Liver (tissue), 9 donors: Measurements from ENCODE around the gene STKLD1. TPM values are rescaled to one million over a fixed set of nuclear protein-coding genes. Genes with fewer than 3 reads are reported as not detected.

Source experiments
- DNase-seq: peaks from one replicate; pipeline ENCODE4 v3.0.0-alpha.2; 2017; ENCODE audit warnings: low spot score
- H3K27ac ChIP-seq, 2 donors: one replicate each; pipeline ENCODE4 v1.7.0; 2013; ENCODE audit warnings: inconsistent platforms in 2 of 2, low read length in 2 of 2, control low read depth in 1 of 2, low read depth in 1 of 2, mild to moderate bottlenecking in 1 of 2
- H3K27me3 ChIP-seq, 4 donors: one replicate each; pipeline versions ENCODE4 v1.6.1 to v1.7.0; 2013; ENCODE audit warnings: low read length in 3 of 4, inconsistent platforms in 1 of 4, mild to moderate bottlenecking in 1 of 4, moderate library complexity in 1 of 4; ENCODE audit not compliant: control insufficient read depth in 4 of 4, insufficient read depth in 4 of 4
- H3K36me3 ChIP-seq, 4 donors: one replicate each; pipeline versions ENCODE4 v1.6.1 to v1.7.0; 2013; ENCODE audit warnings: low read length in 3 of 4, mild to moderate bottlenecking in 3 of 4, low read depth in 1 of 4, moderate library complexity in 1 of 4; ENCODE audit not compliant: control insufficient read depth in 4 of 4, insufficient read depth in 3 of 4
- H3K4me1 ChIP-seq, 4 donors: one replicate each; pipeline versions ENCODE4 v1.6.1 to v1.7.0; 2013; ENCODE audit warnings: low read length in 3 of 4, mild to moderate bottlenecking in 3 of 4, moderate library complexity in 1 of 4; ENCODE audit not compliant: control insufficient read depth in 4 of 4, insufficient read depth in 4 of 4
- H3K4me3 ChIP-seq, 3 donors: one replicate each; pipeline versions ENCODE4 v1.6.1 to v1.7.0; 2013; ENCODE audit warnings: low read length in 3 of 3, control low read depth in 1 of 3, low read depth in 1 of 3, mild to moderate bottlenecking in 1 of 3
- H3K9ac ChIP-seq, 2 donors: one replicate each; pipeline ENCODE4 v1.7.0; 2013; ENCODE audit warnings: low read length in 2 of 2, mild to moderate bottlenecking in 2 of 2, moderate library complexity in 2 of 2, control low read depth in 1 of 2, low read depth in 1 of 2
- H3K9me3 ChIP-seq, 4 donors: one replicate each; pipeline versions ENCODE4 v1.6.1 to v1.7.0; 2013; ENCODE audit warnings: low read length in 3 of 4; ENCODE audit not compliant: control insufficient read depth in 4 of 4
- FOXA2 ChIP-seq: IDR thresholded peaks from 2 replicates; pipeline ENCODE4 v1.6.1; 2016; ENCODE audit warnings: antibody characterized with exemption
- HNF4A ChIP-seq, 2 donors: conservative IDR thresholded peaks; 2 replicates each; pipeline ENCODE4 v1.6.1; 2016; ENCODE audit warnings: antibody characterized with exemption in 2 of 2, mild to moderate bottlenecking in 2 of 2
- HNF4G ChIP-seq: IDR thresholded peaks from 2 replicates; pipeline ENCODE4 v1.6.1; 2016; ENCODE audit warnings: antibody characterized with exemption
- JUND ChIP-seq, 2 donors: IDR thresholded peaks; 2 replicates each; pipeline ENCODE4 v1.6.1; 2016; ENCODE audit warnings: antibody characterized with exemption in 2 of 2
- NR2F2 ChIP-seq: IDR thresholded peaks from 2 replicates; pipeline ENCODE4 v1.6.1; 2016; ENCODE audit warnings: antibody characterized with exemption
- RAD21 ChIP-seq, 2 donors: IDR thresholded peaks; 2 replicates each; pipeline ENCODE4 v1.6.1; 2016; ENCODE audit warnings: antibody characterized with exemption in 2 of 2, mild to moderate bottlenecking in 2 of 2
- RXRA ChIP-seq, 2 donors: IDR thresholded peaks; 2 replicates each; pipeline ENCODE4 v1.6.1; 2017 to 2018; ENCODE audit warnings: antibody characterized with exemption in 2 of 2, mild to moderate bottlenecking in 1 of 2
- SP1 ChIP-seq: IDR thresholded peaks from 2 replicates; pipeline ENCODE4 v1.6.1; 2018; ENCODE audit warnings: antibody characterized with exemption, mild to moderate bottlenecking
- TAF1 ChIP-seq: conservative IDR thresholded peaks from 2 replicates; pipeline ENCODE4 v1.6.1; 2016; ENCODE audit warnings: antibody characterized with exemption, mild to moderate bottlenecking
- YY1 ChIP-seq: IDR thresholded peaks from 2 replicates; pipeline ENCODE4 v1.6.1; 2016; ENCODE audit warnings: antibody characterized with exemption, mild to moderate bottlenecking
- WGBS: extraction: QIAGEN DNeasy Blood & Tissue Kit; methylation state at CpG from one replicate; pipeline ENCODE4 v1.1.7; 2013; 5-methylcytosine and 5-hydroxymethylcytosine counted together
- polyA plus RNA-seq, 2 donors: library from polyadenylated mRNA; stranded (reverse) in 1 of 2; unstranded in 1 of 2; fragments of 200-250 nt in 1 of 2; fragments of >200 nt in 1 of 2; fragmentation: Nextera tagmentation in 1 of 2; extraction: Ambion mirVana in 1 of 2; gene quantifications; one replicate each; pipeline versions ENCODE4 v1.2.1 to v1.2.3, GENCODE V29; 2013 to 2015
- total RNA-seq, 2 donors: library from RNA; depleted of rRNA; stranded (reverse); fragments of >200 nt; gene quantifications; one replicate each; pipeline ENCODE4 v1.2.3, GENCODE V29; 2014
- TF ChIP-seq, protein P1 (sequence below): IDR thresholded peaks from 2 replicates; pipeline ENCODE4 v1.6.1; 2016; ENCODE audit warnings: antibody characterized with exemption
- TF ChIP-seq, protein P2 (sequence below): fragments of 150-350 bp; IDR thresholded peaks from 2 replicates; pipeline ENCODE4 v1.5.1; 2017; ENCODE audit warnings: improper control_type of control experiment, low read depth, low read length; ENCODE audit not compliant: missing input control
- TF ChIP-seq, protein P3 (sequence below): IDR thresholded peaks from 2 replicates; pipeline ENCODE4 v1.6.1; 2016; ENCODE audit warnings: antibody characterized with exemption
- TF ChIP-seq, protein P4 (sequence below): IDR thresholded peaks from 2 replicates; pipeline ENCODE4 v1.6.1; 2016; ENCODE audit warnings: antibody characterized with exemption
- donor health status: healthy.
- donor health status: healthy.
- donor health status: healthy.
- donor health status: healthy.
- donor health status: healthy.

Gene STKLD1
- total and polyA plus RNA-seq, 4 donors: 0.25 to 0.85 (median 0.33) TPM

DNA sequence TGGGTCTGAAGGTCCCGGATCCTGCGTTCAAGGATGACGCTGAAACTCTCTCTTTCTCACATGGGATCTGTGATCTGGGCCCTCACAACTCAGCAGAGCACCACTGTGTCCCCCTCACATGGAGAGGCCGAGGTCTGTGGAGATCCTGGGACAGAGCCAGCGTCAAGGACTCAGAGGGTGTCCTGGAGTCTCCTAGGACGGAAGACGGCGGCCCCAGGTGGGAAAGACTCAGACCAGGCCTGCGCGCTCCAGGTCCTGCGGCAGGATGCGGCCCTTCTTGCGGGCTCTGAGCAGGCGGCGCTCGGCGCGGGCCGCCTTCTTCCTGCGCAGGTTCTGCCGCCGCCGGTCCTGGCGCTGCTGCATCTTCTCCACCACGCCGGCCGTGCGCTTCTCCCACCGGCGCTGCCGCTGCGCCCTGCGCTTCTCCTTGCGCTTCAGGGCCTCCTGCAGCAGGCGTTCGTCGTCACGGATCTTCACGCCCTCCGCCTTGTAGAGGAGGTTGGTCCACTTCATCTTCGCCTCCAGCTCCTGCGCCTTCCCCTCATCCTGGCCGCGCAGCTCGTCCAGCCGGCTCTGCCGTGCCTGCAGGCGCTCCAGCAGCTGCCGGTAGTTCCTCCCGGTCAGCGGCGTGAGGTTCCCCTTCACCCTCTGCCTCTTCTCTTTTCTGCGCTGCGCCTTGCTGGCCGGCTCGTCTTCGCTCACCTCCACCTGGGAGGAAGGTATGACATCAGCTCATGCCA, 44.4 kb upstream of the STKLD1 start:
- TF ChIP-seq HNF4G: no peak
- no peak for TF ChIP-seq SP1
- TF ChIP-seq NR2F2: no peak
- TF ChIP-seq, protein P1, sequence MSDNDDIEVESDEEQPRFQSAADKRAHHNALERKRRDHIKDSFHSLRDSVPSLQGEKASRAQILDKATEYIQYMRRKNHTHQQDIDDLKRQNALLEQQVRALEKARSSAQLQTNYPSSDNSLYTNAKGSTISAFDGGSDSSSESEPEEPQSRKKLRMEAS: no peak
- TF ChIP-seq RAD21 (IDR thresholded peaks at IDR 0.05): no peak
- TF ChIP-seq, protein P2, sequence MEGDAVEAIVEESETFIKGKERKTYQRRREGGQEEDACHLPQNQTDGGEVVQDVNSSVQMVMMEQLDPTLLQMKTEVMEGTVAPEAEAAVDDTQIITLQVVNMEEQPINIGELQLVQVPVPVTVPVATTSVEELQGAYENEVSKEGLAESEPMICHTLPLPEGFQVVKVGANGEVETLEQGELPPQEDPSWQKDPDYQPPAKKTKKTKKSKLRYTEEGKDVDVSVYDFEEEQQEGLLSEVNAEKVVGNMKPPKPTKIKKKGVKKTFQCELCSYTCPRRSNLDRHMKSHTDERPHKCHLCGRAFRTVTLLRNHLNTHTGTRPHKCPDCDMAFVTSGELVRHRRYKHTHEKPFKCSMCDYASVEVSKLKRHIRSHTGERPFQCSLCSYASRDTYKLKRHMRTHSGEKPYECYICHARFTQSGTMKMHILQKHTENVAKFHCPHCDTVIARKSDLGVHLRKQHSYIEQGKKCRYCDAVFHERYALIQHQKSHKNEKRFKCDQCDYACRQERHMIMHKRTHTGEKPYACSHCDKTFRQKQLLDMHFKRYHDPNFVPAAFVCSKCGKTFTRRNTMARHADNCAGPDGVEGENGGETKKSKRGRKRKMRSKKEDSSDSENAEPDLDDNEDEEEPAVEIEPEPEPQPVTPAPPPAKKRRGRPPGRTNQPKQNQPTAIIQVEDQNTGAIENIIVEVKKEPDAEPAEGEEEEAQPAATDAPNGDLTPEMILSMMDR: no peak
- TF ChIP-seq YY1: no peak
- TF ChIP-seq RXRA (IDR thresholded peaks at IDR 0.05): no peak
- no peak for TF ChIP-seq HNF4A (conservative IDR thresholded peaks at IDR 0.05)

DNA sequence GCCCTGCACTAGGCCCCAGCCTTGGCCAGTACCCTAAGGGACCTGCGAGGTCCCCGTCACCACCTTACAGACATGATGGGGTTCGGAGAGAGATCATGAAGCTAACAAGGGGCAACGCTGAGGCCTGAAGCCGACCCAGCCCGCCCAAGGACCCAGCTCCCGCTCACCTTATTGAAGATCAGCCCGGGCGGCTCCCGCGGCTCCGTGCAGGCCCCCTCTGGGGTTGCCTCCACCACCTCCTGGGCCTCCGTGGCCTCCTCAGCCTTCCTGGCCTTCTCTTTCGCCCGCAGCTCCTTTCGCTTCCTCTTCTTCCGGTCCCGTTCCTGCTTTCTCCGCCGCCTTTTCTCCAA, 43.8 kb upstream of the STKLD1 start:
- Histone ChIP-seq H3K9me3 (no peaks in the 10 kb centered on the region), H3K9ac (no peak overlapping the region), H3K4me1 (peaks cover 0 to 26% (median 13%) of the 10 kb centered on the region in 4 donors), H3K36me3 (peaks cover 20 to 39% (median 29%) of the 10 kb centered on the region in 4 donors), H3K27ac (no peak overlapping the region), H3K4me3 (no peak overlapping the region), H3K27me3 (no peaks in the 10 kb centered on the region)
- no peak for TF ChIP-seq SP1
- TF ChIP-seq, protein P3, sequence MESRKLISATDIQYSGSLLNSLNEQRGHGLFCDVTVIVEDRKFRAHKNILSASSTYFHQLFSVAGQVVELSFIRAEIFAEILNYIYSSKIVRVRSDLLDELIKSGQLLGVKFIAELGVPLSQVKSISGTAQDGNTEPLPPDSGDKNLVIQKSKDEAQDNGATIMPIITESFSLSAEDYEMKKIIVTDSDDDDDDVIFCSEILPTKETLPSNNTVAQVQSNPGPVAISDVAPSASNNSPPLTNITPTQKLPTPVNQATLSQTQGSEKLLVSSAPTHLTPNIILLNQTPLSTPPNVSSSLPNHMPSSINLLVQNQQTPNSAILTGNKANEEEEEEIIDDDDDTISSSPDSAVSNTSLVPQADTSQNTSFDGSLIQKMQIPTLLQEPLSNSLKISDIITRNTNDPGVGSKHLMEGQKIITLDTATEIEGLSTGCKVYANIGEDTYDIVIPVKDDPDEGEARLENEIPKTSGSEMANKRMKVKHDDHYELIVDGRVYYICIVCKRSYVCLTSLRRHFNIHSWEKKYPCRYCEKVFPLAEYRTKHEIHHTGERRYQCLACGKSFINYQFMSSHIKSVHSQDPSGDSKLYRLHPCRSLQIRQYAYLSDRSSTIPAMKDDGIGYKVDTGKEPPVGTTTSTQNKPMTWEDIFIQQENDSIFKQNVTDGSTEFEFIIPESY: no peak
- no peak for TF ChIP-seq JUND (IDR thresholded peaks at IDR 0.05)
- TF ChIP-seq HNF4G: no peak
- TF ChIP-seq FOXA2: no peak
- TF ChIP-seq, protein P4, sequence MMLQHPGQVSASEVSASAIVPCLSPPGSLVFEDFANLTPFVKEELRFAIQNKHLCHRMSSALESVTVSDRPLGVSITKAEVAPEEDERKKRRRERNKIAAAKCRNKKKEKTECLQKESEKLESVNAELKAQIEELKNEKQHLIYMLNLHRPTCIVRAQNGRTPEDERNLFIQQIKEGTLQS: no peak
- no peak for TF ChIP-seq RXRA (IDR thresholded peaks at IDR 0.05)
- DNase-seq: no peak
- WGBS: 96% methylated on average over 20 of the region's 20 CpGs

More for the DNA sequence above, 44.4 kb upstream of the STKLD1 start:
- Histone ChIP-seq H3K27ac (no peak overlapping the region), H3K36me3 (peaks cover 20 to 39% (median 29%) of the 10 kb centered on the region in 4 donors), H3K4me1 (peaks cover 0 to 26% (median 13%) of the 10 kb centered on the region in 4 donors), H3K9me3 (no peaks in the 10 kb centered on the region), H3K9ac (no peak overlapping the region), H3K4me3 (no peak overlapping the region), H3K27me3 (no peaks in the 10 kb centered on the region)
- no peak for DNase-seq
- WGBS: 96% methylated on average over 57 of the region's 57 CpGs

DNA sequence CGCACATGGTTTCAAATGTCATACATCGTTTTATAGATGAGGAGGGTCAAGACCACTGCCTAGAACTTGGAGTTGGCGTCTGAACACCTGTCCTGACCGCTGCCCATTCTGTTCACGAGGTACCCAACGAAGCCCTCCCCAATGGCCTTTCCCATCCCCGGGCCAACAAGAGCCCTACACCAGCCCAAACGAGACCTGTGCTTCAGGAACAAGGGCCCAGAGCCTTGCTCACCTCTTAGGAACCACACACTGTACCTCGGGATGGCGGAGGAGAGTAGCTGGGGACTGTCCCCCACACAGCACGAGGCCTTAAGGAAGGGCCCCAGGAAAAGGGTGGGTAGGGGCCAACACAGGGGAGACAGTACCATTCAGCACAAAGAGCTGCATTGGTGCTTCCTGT, 43.2 kb upstream of the STKLD1 start:
- Histone ChIP-seq H3K36me3 (peaks cover 20 to 39% (median 29%) of the 10 kb centered on the region in 4 donors), H3K9ac (no peak overlapping the region)
- no peak for DNase-seq

More for the DNA sequence above, 43.2 kb upstream of the STKLD1 start:
- H3K27ac ChIP-seq: no peak overlapping the region
- no peak for TF ChIP-seq TAF1
- H3K4me1 ChIP-seq: peaks cover 0 to 26% (median 13%) of the 10 kb centered on the region in 4 donors
- H3K27me3 ChIP-seq: no peaks in the 10 kb centered on the region
- H3K4me3 ChIP-seq: no peak overlapping the region
- WGBS: 94% methylated on average over 11 of the region's 11 CpGs
- no peaks in the 10 kb centered on the region for H3K9me3 ChIP-seq
